Measurements from ENCODE around the gene ATP5PD.
"Not testable (repeated sequence)": the region's sequence is repeated elsewhere in the genome, so short reads cannot be mapped to it uniquely, and the experiment has no call there.

The ATP5PD gene

DNA sequence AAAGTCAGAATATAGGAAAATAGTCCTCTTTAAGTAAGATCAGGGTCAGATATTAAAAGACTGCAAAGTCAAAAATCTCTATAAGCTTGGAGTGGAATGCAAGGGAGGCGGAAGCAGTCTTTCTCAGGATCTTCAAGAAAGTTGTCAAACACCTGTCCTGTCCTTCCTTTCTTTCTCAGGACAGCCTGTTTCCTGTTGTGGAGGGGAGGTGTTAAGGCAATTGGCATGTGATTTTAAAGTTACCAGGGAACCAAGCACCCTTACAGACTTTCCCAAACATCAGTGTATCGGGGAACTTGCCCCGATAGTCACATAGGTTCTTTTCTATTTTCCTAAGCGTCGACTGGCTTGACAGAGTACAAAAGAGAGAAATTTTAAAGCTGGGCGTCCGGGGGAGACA is 2.1 kb downstream of the ATP5PD start:
- no peak for DNase-seq
- Histone ChIP-seq H3K36me3 (replicated peaks) (peaks cover 21% of the 10 kb centered on the region), H3K27me3 (replicated peaks) (no peaks in the 10 kb centered on the region), H3K27ac (no peak overlapping the region), H3K4me3 (ENCODE audit: low read depth, low read length) (no peak overlapping the region)
- TF ChIP-seq, protein P1, sequence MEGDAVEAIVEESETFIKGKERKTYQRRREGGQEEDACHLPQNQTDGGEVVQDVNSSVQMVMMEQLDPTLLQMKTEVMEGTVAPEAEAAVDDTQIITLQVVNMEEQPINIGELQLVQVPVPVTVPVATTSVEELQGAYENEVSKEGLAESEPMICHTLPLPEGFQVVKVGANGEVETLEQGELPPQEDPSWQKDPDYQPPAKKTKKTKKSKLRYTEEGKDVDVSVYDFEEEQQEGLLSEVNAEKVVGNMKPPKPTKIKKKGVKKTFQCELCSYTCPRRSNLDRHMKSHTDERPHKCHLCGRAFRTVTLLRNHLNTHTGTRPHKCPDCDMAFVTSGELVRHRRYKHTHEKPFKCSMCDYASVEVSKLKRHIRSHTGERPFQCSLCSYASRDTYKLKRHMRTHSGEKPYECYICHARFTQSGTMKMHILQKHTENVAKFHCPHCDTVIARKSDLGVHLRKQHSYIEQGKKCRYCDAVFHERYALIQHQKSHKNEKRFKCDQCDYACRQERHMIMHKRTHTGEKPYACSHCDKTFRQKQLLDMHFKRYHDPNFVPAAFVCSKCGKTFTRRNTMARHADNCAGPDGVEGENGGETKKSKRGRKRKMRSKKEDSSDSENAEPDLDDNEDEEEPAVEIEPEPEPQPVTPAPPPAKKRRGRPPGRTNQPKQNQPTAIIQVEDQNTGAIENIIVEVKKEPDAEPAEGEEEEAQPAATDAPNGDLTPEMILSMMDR (IDR thresholded peaks at IDR 0.05; ENCODE audit: low read depth, low read length, missing control alignments): no peak
- in situ Hi-C loops (cut with HindIII; ENCODE audit: low pct_ligation_motif_present, low sequenced_read_pairs): no loop called here

DNA sequence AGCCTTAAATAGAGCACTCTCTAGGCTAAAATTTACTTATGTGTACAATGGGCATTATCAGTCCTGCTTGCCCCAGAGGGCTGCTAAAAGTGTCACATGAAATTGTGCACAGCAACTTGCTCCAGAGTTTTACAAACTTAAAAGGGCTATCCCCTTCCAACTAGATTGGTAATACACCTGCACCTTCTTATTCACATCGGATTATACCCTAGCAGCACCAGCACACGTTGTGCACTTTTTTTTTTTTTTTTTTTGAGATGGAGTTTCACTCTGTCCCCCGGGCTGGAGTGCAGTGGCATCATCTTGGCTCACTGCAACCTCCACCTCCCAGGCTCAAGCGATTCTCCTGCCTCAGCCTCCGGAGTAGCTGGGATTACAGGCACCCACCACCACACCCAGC is 3.0 kb downstream of the ATP5PD start:
- H3K36me3 ChIP-seq (replicated peaks): peaks cover 28% of the 10 kb centered on the region
- H3K4me3 ChIP-seq (ENCODE audit: low read depth, low read length); DNase-seq; H3K27me3 ChIP-seq (replicated peaks); in situ Hi-C loops (cut with HindIII; ENCODE audit: low pct_ligation_motif_present, low sequenced_read_pairs); H3K27ac ChIP-seq: not testable (repeated sequence)

DNA sequence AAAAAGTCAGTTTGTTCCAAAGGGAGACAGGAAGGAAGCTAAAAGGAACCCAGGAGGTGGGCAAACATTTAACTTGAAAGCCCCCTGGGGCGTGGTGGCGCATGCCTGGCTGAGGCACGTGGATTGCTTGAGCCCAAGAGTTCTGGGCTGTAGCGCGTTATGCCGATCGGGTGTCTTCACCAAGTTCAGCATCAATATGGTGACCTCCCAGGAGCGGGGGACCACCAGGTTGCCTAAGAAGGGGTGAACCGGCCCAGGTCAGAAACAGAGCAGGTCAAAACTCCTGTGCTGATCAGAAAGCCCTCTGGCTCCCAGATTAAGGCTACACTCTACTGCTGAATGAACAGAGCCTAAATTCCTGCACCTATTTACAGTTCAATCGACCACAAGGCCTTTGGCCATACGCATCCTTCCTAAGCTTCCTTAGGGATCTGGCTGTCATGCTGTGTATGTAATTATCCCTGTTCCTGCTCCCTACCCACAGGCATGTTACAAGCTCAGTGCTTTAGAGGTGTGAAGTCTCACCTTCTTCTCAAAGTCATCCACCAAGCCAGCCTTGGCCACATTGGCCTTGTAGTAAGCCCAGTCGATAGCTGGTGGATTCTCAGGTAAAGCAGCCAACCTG is 5.0 kb downstream of the ATP5PD start:
- H3K4me3 ChIP-seq (ENCODE audit: low read depth, low read length): no peak overlapping the region
- TF ChIP-seq, protein P1 (IDR thresholded peaks at IDR 0.05; ENCODE audit: low read depth, low read length, missing control alignments): no peak
- H3K36me3 ChIP-seq (replicated peaks): peaks cover 33% of the 10 kb centered on the region
- no peak overlapping the region for H3K27ac ChIP-seq
- in situ Hi-C loops (cut with HindIII; ENCODE audit: low pct_ligation_motif_present, low sequenced_read_pairs): no loop called here
- no peak for DNase-seq
- H3K27me3 ChIP-seq (replicated peaks): no peaks in the 10 kb centered on the region

GRCh38 chr17:75039238-75039637 is 7.5 kb downstream of the ATP5PD start:
- no peak for DNase-seq
- H3K27me3 ChIP-seq (replicated peaks): no peaks in the 10 kb centered on the region
- in situ Hi-C loops (cut with HindIII; ENCODE audit: low pct_ligation_motif_present, low sequenced_read_pairs): no loop called here
- no peak overlapping the region for H3K27ac ChIP-seq
- no peak overlapping the region for H3K4me3 ChIP-seq (ENCODE audit: low read depth, low read length)
- H3K36me3 ChIP-seq (replicated peaks): peaks cover 33% of the 10 kb centered on the region
- TF ChIP-seq, protein P1 (IDR thresholded peaks at IDR 0.05; ENCODE audit: low read depth, low read length, missing control alignments): no peak

GRCh38 chr17:75036643-75037268 is 10.0 kb downstream of the ATP5PD start:
- in situ Hi-C loops (cut with HindIII; ENCODE audit: low pct_ligation_motif_present, low sequenced_read_pairs): no loop called here
- no peak for DNase-seq
- Histone ChIP-seq H3K27me3 (replicated peaks) (no peaks in the 10 kb centered on the region), H3K36me3 (replicated peaks) (peaks cover 27% of the 10 kb centered on the region), H3K4me3 (ENCODE audit: low read depth, low read length) (no peak overlapping the region), H3K27ac (no peak overlapping the region)
- TF ChIP-seq, protein P1 (IDR thresholded peaks at IDR 0.05; ENCODE audit: low read depth, low read length, missing control alignments): no peak

DNA sequence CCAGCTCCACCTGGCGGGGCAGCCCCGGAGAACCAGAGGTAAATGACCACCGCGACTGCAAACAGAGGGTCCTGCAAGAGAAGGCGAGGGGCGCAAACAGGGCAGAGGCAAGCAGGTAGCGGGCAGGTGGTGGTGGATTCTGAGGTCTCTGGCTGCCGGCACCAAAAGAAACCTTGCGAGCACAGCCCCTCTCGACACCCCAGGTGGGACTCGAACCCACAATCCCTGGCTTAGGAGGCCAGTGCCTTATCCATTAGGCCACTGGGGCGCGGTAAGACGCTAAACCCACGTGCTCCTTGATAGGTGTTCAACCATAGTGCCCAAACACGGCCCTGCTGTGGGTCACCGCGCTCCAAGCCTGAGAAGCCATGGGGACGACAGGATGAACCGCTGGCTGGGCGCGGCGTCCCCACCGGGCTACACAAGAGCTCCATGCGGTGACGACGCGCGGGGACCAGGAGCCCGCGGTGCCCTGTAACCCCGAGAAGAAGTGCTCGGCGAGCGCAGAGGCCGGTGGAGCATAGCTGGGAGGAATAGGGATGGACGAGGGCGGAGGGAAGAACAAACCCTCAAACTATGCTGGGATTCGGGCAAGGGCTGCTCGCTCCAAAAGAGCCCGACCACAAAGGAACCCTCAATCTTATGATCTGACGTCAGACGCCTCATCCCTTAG is 12.4 kb downstream of the ATP5PD start:
- Histone ChIP-seq H3K36me3 (replicated peaks) (peaks cover 11% of the 10 kb centered on the region), H3K27me3 (replicated peaks) (no peaks in the 10 kb centered on the region), H3K27ac (peak overlapping the region; percentile 90), H3K4me3 (ENCODE audit: low read depth, low read length) (peak overlapping the region; percentile 95)
- DNase-seq: peak; percentile 87
- in situ Hi-C loops (cut with HindIII; ENCODE audit: low pct_ligation_motif_present, low sequenced_read_pairs): no loop called here
- TF ChIP-seq, protein P1 (IDR thresholded peaks at IDR 0.05; ENCODE audit: low read depth, low read length, missing control alignments): peak; percentile 42

All from brain microvascular endothelial cell (primary cell).